ENCODE results near the gene SNRPA. TPM values are rescaled to one million over a fixed set of nuclear protein-coding genes. Genes with fewer than 3 reads are reported as not detected.
A peak's percentile ranks its signal among the peaks of the same experiment; 100 is the strongest.

The SNRPA gene
- total and polyA plus RNA-seq, 4 donors = 44.5 to 77.4 (median 58.6) TPM

DNA sequence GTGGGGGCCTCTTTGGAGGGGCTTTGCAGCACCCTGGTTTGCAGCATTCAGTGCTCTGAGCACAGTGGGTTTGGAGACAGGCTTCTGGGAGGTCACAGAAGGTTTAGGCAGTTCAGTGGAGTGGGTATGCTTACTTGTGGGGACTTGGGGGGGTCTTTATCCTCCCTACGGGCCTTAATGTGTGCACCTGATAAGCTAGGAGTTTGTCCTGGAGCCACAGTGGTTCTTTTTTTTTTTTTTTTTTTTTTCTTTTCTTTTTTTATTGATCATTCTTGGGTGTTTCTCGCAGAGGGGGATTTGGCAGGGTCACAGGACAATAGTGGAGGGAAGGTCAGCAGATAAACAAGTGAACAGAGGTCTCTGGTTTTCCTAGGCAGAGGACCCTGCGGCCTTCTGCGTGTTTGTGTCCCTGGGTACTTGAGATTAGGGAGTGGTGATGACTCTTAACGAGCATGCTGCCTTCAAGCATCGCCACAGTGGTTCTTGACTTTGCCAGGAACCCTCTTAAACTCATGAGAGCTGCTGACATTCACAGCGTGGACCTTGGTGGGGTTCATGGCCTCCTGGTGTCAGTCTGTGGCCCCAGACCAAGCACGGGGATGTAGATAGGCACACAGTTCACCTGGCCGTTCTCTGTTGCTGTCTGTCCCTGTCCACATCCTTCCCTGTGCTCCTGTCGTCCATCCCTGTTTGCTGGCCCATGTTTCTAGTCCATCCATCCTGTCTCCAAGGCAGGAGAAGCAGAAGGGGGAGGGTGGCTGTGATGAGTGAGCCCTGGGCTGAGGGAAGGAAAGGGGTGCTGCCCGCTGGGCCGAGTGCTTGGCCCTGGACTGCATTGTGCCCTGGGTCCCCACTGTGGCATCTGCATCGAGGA, 50.7 kb downstream of the SNRPA start:
- Histone ChIP-seq H3K4me1 (ENCODE audit: control insufficient read depth in 5 of 5, insufficient read depth in 5 of 5, low read length in 5 of 5) (peaks cover 19 to 64% (median 52%) of the 10 kb centered on the region in 5 donors), H3K36me3 (ENCODE audit: control insufficient read depth in 4 of 4, insufficient read depth in 4 of 4, low read length in 4 of 4) (peaks cover 0 to 17% (median 8%) of the 10 kb centered on the region in 4 donors), H3K9ac (ENCODE audit: insufficient read depth in 1 of 2, low read length in 2 of 2) (peak overlapping the region in 1 of 2 donors; percentile 16), H3K27me3 (ENCODE audit: control insufficient read depth in 3 of 3, insufficient read depth in 3 of 3, low read length in 2 of 3) (no peaks in the 10 kb centered on the region), H3K27ac (ENCODE audit: low read depth in 1 of 2, low read length in 1 of 2) (peak overlapping the region; percentile 71 to 93), H3K9me3 (ENCODE audit: control insufficient read depth in 4 of 4, insufficient read depth in 3 of 4, low read length in 3 of 4) (no peaks in the 10 kb centered on the region), H3K4me3 (peak overlapping the region; percentile 89)
- ATAC-seq (ENCODE audit: insufficient read depth, low FRiP score) (no peak), DNase-seq (no peak)
- WGBS, 2 donors = 33 to 59% methylated on average over 12 to 13 of the region's 13 CpGs
- TF ChIP-seq, protein P1, sequence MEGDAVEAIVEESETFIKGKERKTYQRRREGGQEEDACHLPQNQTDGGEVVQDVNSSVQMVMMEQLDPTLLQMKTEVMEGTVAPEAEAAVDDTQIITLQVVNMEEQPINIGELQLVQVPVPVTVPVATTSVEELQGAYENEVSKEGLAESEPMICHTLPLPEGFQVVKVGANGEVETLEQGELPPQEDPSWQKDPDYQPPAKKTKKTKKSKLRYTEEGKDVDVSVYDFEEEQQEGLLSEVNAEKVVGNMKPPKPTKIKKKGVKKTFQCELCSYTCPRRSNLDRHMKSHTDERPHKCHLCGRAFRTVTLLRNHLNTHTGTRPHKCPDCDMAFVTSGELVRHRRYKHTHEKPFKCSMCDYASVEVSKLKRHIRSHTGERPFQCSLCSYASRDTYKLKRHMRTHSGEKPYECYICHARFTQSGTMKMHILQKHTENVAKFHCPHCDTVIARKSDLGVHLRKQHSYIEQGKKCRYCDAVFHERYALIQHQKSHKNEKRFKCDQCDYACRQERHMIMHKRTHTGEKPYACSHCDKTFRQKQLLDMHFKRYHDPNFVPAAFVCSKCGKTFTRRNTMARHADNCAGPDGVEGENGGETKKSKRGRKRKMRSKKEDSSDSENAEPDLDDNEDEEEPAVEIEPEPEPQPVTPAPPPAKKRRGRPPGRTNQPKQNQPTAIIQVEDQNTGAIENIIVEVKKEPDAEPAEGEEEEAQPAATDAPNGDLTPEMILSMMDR (IDR thresholded peaks at IDR 0.05; ENCODE audit: control extremely low read depth, extremely low read depth) = no peak

DNA sequence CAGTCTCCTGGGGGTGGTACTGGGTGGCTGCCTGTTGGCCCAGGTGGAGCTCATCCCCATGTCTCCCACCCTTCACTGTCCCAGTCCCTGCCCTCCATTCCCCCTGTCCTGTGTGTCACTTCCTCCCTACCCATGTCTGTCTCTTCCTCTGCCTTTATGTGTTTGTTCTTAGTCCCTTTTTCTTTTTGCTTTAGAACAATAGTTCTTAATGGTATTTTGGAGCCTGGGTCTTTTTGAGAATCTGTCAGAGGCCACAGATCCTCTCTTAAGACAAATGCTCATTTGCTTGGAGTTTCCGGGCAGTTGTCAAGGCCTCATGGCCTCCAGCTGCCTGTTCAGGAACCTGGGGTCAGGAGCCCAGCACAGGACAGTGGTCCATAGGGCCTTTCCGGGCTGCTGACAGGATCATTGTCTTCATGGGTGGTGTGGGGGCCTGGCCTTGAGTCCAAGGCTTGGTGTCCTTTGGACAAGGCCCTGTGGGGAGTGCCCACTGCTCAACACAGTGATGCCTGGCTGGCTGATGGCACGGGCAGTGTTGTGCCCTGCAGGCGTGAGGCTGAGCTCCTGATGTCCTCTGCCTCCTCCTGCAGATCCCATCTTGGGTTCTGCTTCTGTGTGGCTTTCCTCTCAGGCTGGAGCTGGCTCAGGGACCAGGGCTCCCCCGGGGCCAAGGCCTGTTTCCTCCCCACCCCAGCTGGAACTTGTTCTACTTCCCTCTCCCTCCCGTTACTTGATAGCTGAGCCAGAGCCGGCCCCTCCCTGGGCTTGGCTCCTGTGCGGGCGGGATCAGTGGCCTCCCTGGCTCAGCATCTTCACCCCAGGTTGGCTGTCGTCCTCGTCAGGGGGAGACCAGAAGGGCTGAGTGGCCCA, 51.5 kb downstream of the SNRPA start:
- Histone ChIP-seq H3K27ac (ENCODE audit: low read depth in 1 of 2, low read length in 1 of 2) (peak overlapping the region; percentile 71 to 84), H3K4me3 (no peak overlapping the region), H3K36me3 (ENCODE audit: control insufficient read depth in 4 of 4, insufficient read depth in 4 of 4, low read length in 4 of 4) (peaks cover 0 to 24% (median 12%) of the 10 kb centered on the region in 4 donors), H3K9ac (ENCODE audit: insufficient read depth in 1 of 2, low read length in 2 of 2) (peak overlapping the region in 1 of 2 donors; percentile 16), H3K27me3 (ENCODE audit: control insufficient read depth in 3 of 3, insufficient read depth in 3 of 3, low read length in 2 of 3) (no peaks in the 10 kb centered on the region), H3K9me3 (ENCODE audit: control insufficient read depth in 4 of 4, insufficient read depth in 3 of 4, low read length in 3 of 4) (no peaks in the 10 kb centered on the region), H3K4me1 (ENCODE audit: control insufficient read depth in 5 of 5, insufficient read depth in 5 of 5, low read length in 5 of 5) (peaks cover 19 to 66% (median 52%) of the 10 kb centered on the region in 5 donors)
- TF ChIP-seq, protein P1 (IDR thresholded peaks at IDR 0.05; ENCODE audit: control extremely low read depth, extremely low read depth) = no peak
- WGBS, 2 donors = 18 to 39% methylated on average over 11 of the region's 11 CpGs
- ATAC-seq (ENCODE audit: insufficient read depth, low FRiP score) = no peak
- no peak for DNase-seq

DNA sequence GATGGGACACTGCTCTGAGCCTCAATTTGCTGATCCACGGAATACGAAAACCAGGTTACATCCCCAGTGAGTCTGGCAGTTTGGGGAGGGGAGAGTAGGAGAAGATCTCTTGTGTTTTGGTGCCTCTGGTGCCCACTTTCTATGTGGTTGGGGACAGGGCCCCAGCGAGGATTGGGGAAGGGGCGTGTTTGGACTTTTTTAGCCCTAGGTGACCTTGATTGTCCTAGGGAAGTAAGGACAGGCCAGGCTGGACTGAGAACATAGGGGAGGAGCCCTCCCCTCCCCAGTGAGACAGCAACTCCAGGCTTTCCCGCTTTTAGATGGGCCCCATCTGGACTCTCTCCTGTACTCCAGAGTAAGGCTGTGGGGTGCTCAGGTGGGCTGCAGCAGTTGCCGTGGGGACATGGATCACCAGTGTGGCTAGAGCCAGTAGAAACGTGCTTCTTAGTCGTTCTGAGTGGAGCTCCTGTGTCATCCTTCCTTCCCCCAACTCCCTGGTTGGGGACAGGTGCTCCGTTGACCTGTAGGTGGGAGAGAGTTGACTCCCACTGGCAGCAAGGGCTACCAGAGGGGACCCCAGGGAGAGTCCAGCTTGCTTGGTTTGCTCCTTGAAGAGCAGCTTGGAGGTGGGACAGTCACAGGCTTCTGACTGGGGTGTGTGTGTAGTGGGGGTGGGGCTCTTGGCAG, 52.3 kb downstream of the SNRPA start:
- Histone ChIP-seq H3K9ac (ENCODE audit: insufficient read depth in 1 of 2, low read length in 2 of 2) (no peak overlapping the region), H3K4me3 (no peak overlapping the region), H3K27ac (ENCODE audit: low read depth in 1 of 2, low read length in 1 of 2) (peak overlapping the region; percentile 71 to 84), H3K9me3 (ENCODE audit: control insufficient read depth in 4 of 4, insufficient read depth in 3 of 4, low read length in 3 of 4) (no peaks in the 10 kb centered on the region), H3K36me3 (ENCODE audit: control insufficient read depth in 4 of 4, insufficient read depth in 4 of 4, low read length in 4 of 4) (peaks cover 0 to 31% (median 17%) of the 10 kb centered on the region in 4 donors), H3K4me1 (ENCODE audit: control insufficient read depth in 5 of 5, insufficient read depth in 5 of 5, low read length in 5 of 5) (peaks cover 19 to 59% (median 52%) of the 10 kb centered on the region in 5 donors), H3K27me3 (ENCODE audit: control insufficient read depth in 3 of 3, insufficient read depth in 3 of 3, low read length in 2 of 3) (no peaks in the 10 kb centered on the region)
- no peak for ATAC-seq (ENCODE audit: insufficient read depth, low FRiP score)
- WGBS, 2 donors = 40 to 49% methylated on average over 9 of the region's 9 CpGs
- TF ChIP-seq, protein P1 (IDR thresholded peaks at IDR 0.05; ENCODE audit: control extremely low read depth, extremely low read depth) = no peak
- no peak for DNase-seq
